ENCODE data around the gene TMEM141.
"Not testable (repeated sequence)": the region's sequence is repeated elsewhere in the genome, so short reads cannot be mapped to it uniquely, and the experiment has no call there.

Gene TMEM141

GRCh38 chr9:136777359-136777758 lies 13.8 kb upstream of the TMEM141 start:
- no peaks in the 10 kb centered on the region for H3K9me3 Mint-ChIP-seq (ENCODE audit: low read depth)
- no peaks in the 10 kb centered on the region for H3K27me3 Mint-ChIP-seq
- H3K4me1 Mint-ChIP-seq (ENCODE audit: low read depth) = peaks cover 1% of the 10 kb centered on the region
- no peak overlapping the region for H3K4me3 Mint-ChIP-seq
- peaks cover 2% of the 10 kb centered on the region for H3K36me3 Mint-ChIP-seq
- H3K27ac Mint-ChIP-seq = no peak overlapping the region

GRCh38 chr9:136779808-136780207 lies 11.3 kb upstream of the TMEM141 start:
- no peaks in the 10 kb centered on the region for H3K9me3 Mint-ChIP-seq (ENCODE audit: low read depth)
- no peaks in the 10 kb centered on the region for H3K27me3 Mint-ChIP-seq
- H3K36me3 Mint-ChIP-seq = no peaks in the 10 kb centered on the region
- H3K4me3 Mint-ChIP-seq = no peak overlapping the region
- no peak overlapping the region for H3K27ac Mint-ChIP-seq
- peaks cover 1% of the 10 kb centered on the region for H3K4me1 Mint-ChIP-seq (ENCODE audit: low read depth)

- peaks cover 4% of the 10 kb centered on the region for H3K4me1 Mint-ChIP-seq (ENCODE audit: low read depth)
- H3K27me3 Mint-ChIP-seq = peaks cover 2% of the 10 kb centered on the region
- no peaks in the 10 kb centered on the region for H3K9me3 Mint-ChIP-seq (ENCODE audit: low read depth)
- no peaks in the 10 kb centered on the region for H3K36me3 Mint-ChIP-seq
- H3K4me3 Mint-ChIP-seq = no peak overlapping the region
- H3K27ac Mint-ChIP-seq = no peak overlapping the region
Observed at GRCh38 chr9:136782452-136782851, 8.7 kb upstream of the TMEM141 start.

GRCh38 chr9:136784249-136784996 lies 6.7 kb upstream of the TMEM141 start:
- Mint-ChIP-seq H3K4me1 (ENCODE audit: low read depth) (peaks cover 10% of the 10 kb centered on the region), H3K36me3 (no peaks in the 10 kb centered on the region), H3K4me3 (no peak overlapping the region), H3K9me3 (ENCODE audit: low read depth) (no peaks in the 10 kb centered on the region), H3K27me3 (peaks cover 2% of the 10 kb centered on the region), H3K27ac (no peak overlapping the region)

GRCh38 chr9:136784997-136785361 lies 6.2 kb upstream of the TMEM141 start:
- H3K27ac Mint-ChIP-seq = no peak overlapping the region
- peaks cover 2% of the 10 kb centered on the region for H3K27me3 Mint-ChIP-seq
- H3K36me3 Mint-ChIP-seq = no peaks in the 10 kb centered on the region
- peaks cover 10% of the 10 kb centered on the region for H3K4me1 Mint-ChIP-seq (ENCODE audit: low read depth)
- no peaks in the 10 kb centered on the region for H3K9me3 Mint-ChIP-seq (ENCODE audit: low read depth)
- H3K4me3 Mint-ChIP-seq = no peak overlapping the region

DNA sequence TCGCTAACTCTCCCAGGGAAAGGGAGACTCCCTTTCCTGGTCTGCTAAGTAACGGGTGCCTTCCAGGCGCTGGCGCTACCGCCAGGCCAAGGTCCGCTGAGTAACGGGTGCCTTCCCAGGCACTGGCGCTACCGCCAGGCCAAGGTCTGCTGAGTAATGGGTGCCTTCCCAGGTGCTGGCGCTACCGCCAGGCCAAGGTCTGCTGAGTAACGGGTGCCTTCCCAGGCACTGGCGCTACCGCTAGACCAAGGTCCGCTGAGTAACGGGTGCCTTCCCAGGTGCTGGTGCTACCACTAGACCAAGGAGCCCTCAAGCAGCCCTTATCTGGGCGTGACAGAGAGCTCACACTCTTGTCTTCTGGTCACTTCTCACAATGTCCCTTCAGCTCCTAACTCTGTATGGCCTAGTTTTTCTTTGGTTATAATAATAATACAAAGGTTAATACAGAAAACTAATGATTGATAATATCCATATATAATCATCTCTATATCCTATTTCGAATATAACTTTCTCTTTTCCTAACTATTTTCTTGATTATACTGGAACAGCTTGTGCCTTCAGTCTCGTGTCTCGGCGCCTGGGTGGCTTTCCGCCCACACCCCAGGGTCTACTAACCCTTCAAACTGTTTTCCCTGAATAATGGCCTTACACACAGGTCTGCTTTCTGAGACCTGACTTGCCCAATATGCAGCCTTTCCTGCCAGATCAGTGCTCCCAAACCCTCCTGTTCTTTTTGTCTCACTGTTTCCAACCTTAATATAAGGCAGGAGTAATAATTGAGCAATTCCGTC lies 5.4 kb upstream of the TMEM141 start:
- not testable (repeated sequence) for H3K27me3 Mint-ChIP-seq; H3K4me3 Mint-ChIP-seq; H3K27ac Mint-ChIP-seq; H3K36me3 Mint-ChIP-seq; H3K9me3 Mint-ChIP-seq (ENCODE audit: low read depth)
- peaks cover 14% of the 10 kb centered on the region for H3K4me1 Mint-ChIP-seq (ENCODE audit: low read depth)

GRCh38 chr9:136786451-136786850 lies 4.7 kb upstream of the TMEM141 start:
- Mint-ChIP-seq H3K4me3 (no peak overlapping the region), H3K36me3 (no peaks in the 10 kb centered on the region), H3K27me3 (peaks cover 2% of the 10 kb centered on the region), H3K4me1 (ENCODE audit: low read depth) (peaks cover 14% of the 10 kb centered on the region), H3K9me3 (ENCODE audit: low read depth) (no peaks in the 10 kb centered on the region), H3K27ac (no peak overlapping the region)

DNA sequence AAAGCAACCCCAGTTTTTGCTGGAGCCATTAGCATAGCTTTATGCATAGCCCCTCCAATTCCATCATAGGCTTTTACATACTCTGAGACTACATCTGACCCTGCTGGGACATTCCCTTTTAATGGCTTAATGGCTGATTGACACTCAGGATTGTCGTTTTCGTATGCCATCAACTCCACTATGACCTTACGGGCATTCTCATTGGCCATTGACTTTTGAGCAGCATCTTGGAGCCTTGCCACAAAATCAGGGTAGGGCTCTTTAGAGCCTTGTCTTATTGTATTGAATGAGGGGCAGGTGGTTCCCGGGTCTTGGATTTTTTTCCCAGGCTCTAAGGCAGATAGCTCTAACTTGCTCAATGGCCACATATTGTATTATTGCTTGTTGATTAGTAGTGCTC lies 4.2 kb upstream of the TMEM141 start:
- not testable (repeated sequence) for H3K27ac Mint-ChIP-seq; H3K4me3 Mint-ChIP-seq; H3K9me3 Mint-ChIP-seq (ENCODE audit: low read depth); H3K36me3 Mint-ChIP-seq; H3K27me3 Mint-ChIP-seq
- H3K4me1 Mint-ChIP-seq (ENCODE audit: low read depth) = peaks cover 15% of the 10 kb centered on the region

DNA sequence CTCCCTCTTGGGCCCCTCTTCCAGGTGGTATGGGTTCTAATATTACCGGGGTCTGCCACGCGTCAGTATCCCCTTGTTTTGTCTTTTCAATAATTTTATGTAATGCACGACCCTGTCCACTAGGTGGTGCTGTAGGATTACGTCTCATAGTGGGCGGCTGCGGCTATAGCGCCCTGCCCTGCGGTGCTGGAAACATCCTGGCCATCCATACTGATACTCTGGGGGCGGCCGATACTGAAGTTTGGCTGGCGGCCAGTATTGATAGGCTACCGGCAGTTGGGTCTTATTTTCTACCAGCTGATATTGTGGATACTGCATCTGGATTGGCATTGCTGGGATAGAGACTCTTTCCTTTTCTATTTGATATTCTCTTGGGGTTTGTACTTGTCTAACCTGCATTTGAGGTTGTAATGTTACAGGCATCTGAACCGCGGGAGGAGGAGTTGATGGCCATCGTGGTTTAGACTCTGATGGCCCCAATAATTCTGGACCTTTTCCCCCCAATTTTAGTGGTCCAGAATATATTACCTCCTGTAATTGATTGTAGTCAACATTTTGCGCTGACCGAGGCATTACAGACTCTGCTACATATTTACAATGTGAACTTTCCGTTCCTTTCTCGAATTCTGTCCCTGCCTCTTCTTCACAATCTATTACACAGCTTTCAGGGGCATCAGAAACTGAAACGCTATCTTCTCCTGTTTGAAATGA lies 3.3 kb upstream of the TMEM141 start:
- H3K4me1 Mint-ChIP-seq (ENCODE audit: low read depth) = peaks cover 20% of the 10 kb centered on the region
- H3K27ac Mint-ChIP-seq = no peak overlapping the region
- peaks cover 2% of the 10 kb centered on the region for H3K27me3 Mint-ChIP-seq
- no peaks in the 10 kb centered on the region for H3K9me3 Mint-ChIP-seq (ENCODE audit: low read depth)
- H3K4me3 Mint-ChIP-seq = no peak overlapping the region
- H3K36me3 Mint-ChIP-seq = no peaks in the 10 kb centered on the region

DNA sequence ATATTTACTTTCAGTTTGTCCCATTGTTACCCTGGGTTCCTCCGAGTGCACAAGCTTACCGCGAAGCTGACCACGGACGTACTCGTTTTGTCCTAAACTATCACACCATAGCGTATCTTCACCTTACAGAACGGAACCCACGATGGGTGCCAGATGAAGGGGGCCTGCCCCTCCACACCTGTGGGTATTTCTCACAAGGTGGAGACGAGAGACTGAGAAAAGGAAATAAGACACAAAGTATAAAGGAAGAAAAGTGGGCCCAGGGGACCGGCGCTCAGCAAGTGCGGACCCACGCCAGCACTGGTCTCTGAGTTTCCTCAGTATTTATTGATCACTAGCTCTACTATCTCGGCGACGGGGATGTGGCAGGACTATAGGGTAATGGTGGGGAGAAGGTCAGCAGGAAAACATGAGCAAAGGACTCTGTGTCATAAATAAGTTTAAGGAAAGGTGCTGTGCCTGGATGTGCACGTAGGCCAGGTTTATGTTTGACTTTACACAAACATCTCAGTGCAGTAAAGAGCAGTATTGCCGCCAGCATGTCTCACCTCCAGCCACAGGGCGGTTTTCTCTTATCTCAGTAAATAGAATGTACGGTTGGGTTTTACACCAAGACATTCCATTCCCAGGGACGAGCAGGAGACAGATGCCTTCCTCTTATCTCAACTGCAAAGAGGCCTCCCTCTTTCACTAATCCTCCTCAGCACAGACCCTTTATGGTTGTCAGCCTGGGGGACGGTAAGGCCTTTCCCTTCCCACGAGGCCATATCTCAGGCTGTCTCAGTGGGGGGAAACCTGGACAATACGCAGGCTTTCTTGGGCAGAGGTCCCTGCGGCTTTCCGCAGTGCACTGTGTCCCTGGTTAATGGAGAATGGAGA lies 2.3 kb upstream of the TMEM141 start:
- H3K27ac Mint-ChIP-seq; H3K9me3 Mint-ChIP-seq (ENCODE audit: low read depth); H3K36me3 Mint-ChIP-seq; H3K4me3 Mint-ChIP-seq; H3K27me3 Mint-ChIP-seq: not testable (repeated sequence)
- peaks cover 22% of the 10 kb centered on the region for H3K4me1 Mint-ChIP-seq (ENCODE audit: low read depth)

GRCh38 chr9:136789523-136789937 lies 1.6 kb upstream of the TMEM141 start:
- no peaks in the 10 kb centered on the region for H3K9me3 Mint-ChIP-seq (ENCODE audit: low read depth)
- no peak overlapping the region for H3K27ac Mint-ChIP-seq
- peaks cover 2% of the 10 kb centered on the region for H3K27me3 Mint-ChIP-seq
- no peaks in the 10 kb centered on the region for H3K36me3 Mint-ChIP-seq
- peaks cover 22% of the 10 kb centered on the region for H3K4me1 Mint-ChIP-seq (ENCODE audit: low read depth)
- no peak overlapping the region for H3K4me3 Mint-ChIP-seq

- Mint-ChIP-seq H3K4me3 (peak overlapping the region; percentile 84), H3K4me1 (ENCODE audit: low read depth) (peaks cover 26% of the 10 kb centered on the region), H3K36me3 (no peaks in the 10 kb centered on the region), H3K27ac (peak overlapping the region; percentile 86), H3K9me3 (ENCODE audit: low read depth) (no peaks in the 10 kb centered on the region), H3K27me3 (peaks cover 2% of the 10 kb centered on the region)
Observed at GRCh38 chr9:136791516-136792276, 552 bp downstream of the TMEM141 start.

DNA sequence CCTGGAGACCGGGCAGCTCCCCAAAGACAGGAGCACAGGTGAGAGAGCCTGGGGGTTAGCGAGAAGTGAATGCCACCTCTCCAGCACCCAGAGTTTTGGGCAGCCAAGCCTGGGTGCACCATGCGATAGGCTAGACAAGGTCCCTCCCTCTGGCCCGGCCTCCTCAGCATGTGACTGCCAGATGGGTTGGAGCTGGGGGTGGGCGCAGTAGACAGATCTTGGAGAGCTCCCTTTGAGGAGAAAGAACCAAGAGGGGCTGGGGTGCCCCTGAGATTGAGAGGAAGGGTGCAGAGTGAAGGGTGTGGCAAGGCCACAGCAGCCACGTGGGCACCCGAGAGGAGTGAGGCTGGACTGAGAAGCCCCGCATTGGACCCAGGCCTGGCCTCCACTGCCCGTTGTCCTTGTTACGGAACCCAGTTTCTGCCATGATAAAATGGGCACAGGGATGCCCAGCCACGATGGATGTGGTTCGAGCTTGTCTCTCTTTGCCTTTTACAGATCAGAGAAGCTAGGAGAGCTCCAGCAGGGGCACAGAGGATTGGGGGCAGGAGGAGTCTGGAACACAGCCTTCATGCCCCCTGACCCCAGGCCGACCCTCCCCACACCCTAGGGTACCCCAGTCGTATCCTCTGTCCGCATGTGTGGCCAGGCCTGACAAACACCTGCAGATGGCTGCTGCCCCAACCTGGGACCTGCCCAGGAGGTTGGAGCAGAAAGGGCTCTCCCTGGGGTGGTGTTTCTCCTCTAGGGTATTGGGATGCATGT lies 1.4 kb downstream of the TMEM141 start:
- Mint-ChIP-seq H3K36me3 (no peaks in the 10 kb centered on the region), H3K9me3 (ENCODE audit: low read depth) (no peaks in the 10 kb centered on the region), H3K4me1 (ENCODE audit: low read depth) (peaks cover 27% of the 10 kb centered on the region), H3K27ac (no peak overlapping the region), H3K27me3 (no peaks in the 10 kb centered on the region), H3K4me3 (peak overlapping the region; percentile 84)

All from activated naive CD8-positive, alpha-beta T cell (primary cell).